GM19463 (cell line): ENCODE measurements around the gene COL20A1.
A peak's percentile ranks its signal among the peaks of the same experiment; 100 is the strongest.

Source experiments
- ATAC-seq: cut with Tn5 transposase; IDR thresholded peaks from one replicate; pipeline ENCODE4 v1.9.1; 2021; ENCODE audit warnings: mild to moderate bottlenecking, moderate library complexity; ENCODE audit not compliant: unreplicated experiment

Gene COL20A1

GRCh38 chr20:63260521-63260920, 32.5 kb upstream of the COL20A1 start:
- ATAC-seq, result no peak

GRCh38 chr20:63261060-63261794, 31.8 kb upstream of the COL20A1 start:
- no peak for ATAC-seq

GRCh38 chr20:63261795-63262528, 31.0 kb upstream of the COL20A1 start:
- ATAC-seq, result no peak

- ATAC-seq, result no peak
These were observed 30.1 kb upstream of the COL20A1 start for GRCh38 chr20:63262836-63263235.

- no peak for ATAC-seq
These were observed 29.0 kb upstream of the COL20A1 start for GRCh38 chr20:63264000-63264399.

- no peak for ATAC-seq
These were observed 28.5 kb upstream of the COL20A1 start for GRCh38 chr20:63264519-63264918.

GRCh38 chr20:63265891-63266515, 27.0 kb upstream of the COL20A1 start:
- no peak for ATAC-seq

GRCh38 chr20:63267691-63268090, 25.3 kb upstream of the COL20A1 start:
- ATAC-seq, result no peak

- ATAC-seq, result no peak
These were observed 24.7 kb upstream of the COL20A1 start for GRCh38 chr20:63268256-63268655.

- no peak for ATAC-seq
These were observed 24.1 kb upstream of the COL20A1 start for GRCh38 chr20:63268671-63269439.

GRCh38 chr20:63269724-63270123, 23.3 kb upstream of the COL20A1 start:
- no peak for ATAC-seq

GRCh38 chr20:63270606-63271325, 22.2 kb upstream of the COL20A1 start:
- ATAC-seq, result no peak

- ATAC-seq, result peak; percentile 96
These were observed 20.6 kb upstream of the COL20A1 start, which contains the start of gene ARFGAP1 for GRCh38 chr20:63272105-63273058. Gene ARFGAP1, plus strand, starts transcription at chr20:63272813. Its CDS starts 2,768 bp downstream, at chr20:63275581.

GRCh38 chr20:63273059-63273579, 19.9 kb upstream of the COL20A1 start:
- ATAC-seq, result no peak

- ATAC-seq, result no peak
These were observed 19.2 kb upstream of the COL20A1 start for GRCh38 chr20:63273635-63274380.

- no peak for ATAC-seq
These were observed 18.4 kb upstream of the COL20A1 start for GRCh38 chr20:63274381-63275228.

GRCh38 chr20:63275825-63276224, 17.2 kb upstream of the COL20A1 start:
- ATAC-seq, result no peak
